ENCODE results near the gene NLGN4X.

GRCh38 chrX:5957506-5957905 is 271.2 kb downstream of the NLGN4X start:
- TF ChIP-seq POLR2AphosphoS5 (IDR thresholded peaks at IDR 0.05) (no peak), CTCF (IDR thresholded peaks at IDR 0.05) (no peak), POLR2A (IDR thresholded peaks at IDR 0.05) (no peak)

Measured in upper lobe of left lung (tissue), 4 donors.